Calu3 (cell line): Measurements from ENCODE around the gene SIL1. TPM values are rescaled to one million over a fixed set of nuclear protein-coding genes. Genes with fewer than 3 reads are reported as not detected.
"Not testable (repeated sequence)": the region's sequence is repeated elsewhere in the genome, so short reads cannot be mapped to it uniquely, and the experiment has no call there.

Source experiments
- BruUV-seq: library from RNA; stranded (reverse); fragments of 400-500 nt; replicated peaks from 2 replicates; lab custom pipeline; 2021; lab: Mats Ljungman, UMichigan
- CTCF ChIA-PET: fragments of 300-600 bp; sonication (Branson Sonifier 250); formaldehyde crosslinking; loops from one replicate; lab custom pipeline; 2022; ENCODE audit warnings: antibody characterized with exemption; lab: Charles Lee
- DNase-seq: peaks from one replicate; pipeline ENCODE4 v3.0.0; 2022
- H3K27ac Mint-ChIP-seq: one replicate; pipeline ENCODE4 v1.8.0; 2022; ENCODE audit warnings: mixed read lengths; ENCODE audit not compliant: unreplicated experiment
- H3K27me3 Mint-ChIP-seq: one replicate; pipeline ENCODE4 v1.8.0; 2022; ENCODE audit warnings: mixed read lengths; ENCODE audit not compliant: unreplicated experiment
- H3K36me3 Mint-ChIP-seq: one replicate; pipeline ENCODE4 v1.8.0; 2022; ENCODE audit warnings: mild to moderate bottlenecking, moderate library complexity, mixed read lengths; ENCODE audit not compliant: insufficient read depth, unreplicated experiment
- H3K4me1 Mint-ChIP-seq: one replicate; pipeline ENCODE4 v1.8.0; 2022; ENCODE audit warnings: mild to moderate bottlenecking, low read depth, mixed read lengths; ENCODE audit not compliant: unreplicated experiment
- H3K4me3 Mint-ChIP-seq: one replicate; pipeline ENCODE4 v1.8.0; 2022; ENCODE audit warnings: mild to moderate bottlenecking, low read depth, moderate library complexity, mixed read lengths; ENCODE audit not compliant: unreplicated experiment
- H3K9me3 Mint-ChIP-seq: one replicate; pipeline ENCODE4 v1.8.0; 2022; ENCODE audit warnings: low read depth, mixed read lengths; ENCODE audit not compliant: unreplicated experiment
- intact Hi-C: fragments of 100-400 bp; cut with micrococcal nuclease; formaldehyde crosslinking; loops from one replicate; pipeline ENCODE4 v1.10.0; 2022; ENCODE audit not compliant: unreplicated experiment
- total RNA-seq: library from RNA; stranded (reverse); gene quantifications from 2 replicates; pipeline ENCODE4 v1.2.3, GENCODE V29; 2022
- TF ChIP-seq, protein P1 (sequence below): fragments of 200-600 bp; IDR thresholded peaks from one replicate; pipeline ENCODE4 v1.8.0; 2022; ENCODE audit warnings: antibody characterized with exemption; ENCODE audit not compliant: unreplicated experiment

The SIL1 gene
- total RNA-seq, 1 experiment from 2014 or later: 45.8 TPM

DNA sequence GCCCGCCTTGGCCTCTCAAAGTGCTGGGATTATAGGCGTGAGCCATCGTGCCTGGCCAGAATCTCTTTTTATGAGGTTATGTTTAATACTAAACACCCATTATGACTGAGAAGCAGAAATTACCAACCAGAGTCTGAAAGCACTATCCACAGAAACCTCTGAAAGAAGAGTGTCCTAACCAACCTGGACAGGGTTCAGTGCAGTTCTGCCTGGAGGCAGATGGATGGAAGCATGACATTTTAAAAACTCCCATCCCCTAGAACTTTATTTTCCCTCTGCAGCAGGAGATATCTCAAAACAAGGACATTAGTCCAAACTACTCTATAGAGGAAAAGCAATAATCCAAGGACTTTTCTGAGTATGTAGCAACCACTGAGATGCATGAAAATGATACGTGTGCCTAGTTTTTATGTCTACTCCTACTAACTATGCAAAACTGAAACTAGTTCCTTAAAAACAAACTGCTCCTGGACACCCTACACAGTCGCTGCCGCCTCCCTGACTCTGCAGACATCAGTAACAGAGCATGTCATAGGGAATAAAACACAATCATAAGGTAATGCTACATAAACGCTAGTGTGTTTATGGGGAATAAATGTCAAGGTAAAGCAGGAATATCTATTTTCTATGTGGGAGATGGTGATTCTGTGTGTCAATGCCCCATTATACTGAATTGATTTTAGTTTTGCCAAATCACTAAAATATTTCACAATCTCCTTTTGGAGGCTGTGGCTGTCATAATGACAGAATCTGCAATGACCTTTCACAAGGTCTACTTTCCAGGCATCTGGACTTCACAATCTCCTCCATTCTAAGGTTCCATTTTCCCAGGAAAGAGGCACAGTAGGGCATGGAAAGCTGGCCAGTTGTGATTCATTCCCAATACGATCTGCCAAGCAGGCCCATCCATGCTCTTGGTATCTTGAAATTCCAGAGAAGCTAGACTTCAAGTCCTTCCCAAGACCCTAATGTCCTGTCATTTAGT lies 122.8 kb downstream of the SIL1 start:
- CTCF ChIA-PET: no interaction called here
- Mint-ChIP-seq H3K9me3 (no peaks in the 10 kb centered on the region), H3K27ac (no peak overlapping the region), H3K4me3 (no peak overlapping the region), H3K27me3 (no peaks in the 10 kb centered on the region), H3K4me1 (no peaks in the 10 kb centered on the region), H3K36me3 (no peaks in the 10 kb centered on the region)
- TF ChIP-seq, protein P1, sequence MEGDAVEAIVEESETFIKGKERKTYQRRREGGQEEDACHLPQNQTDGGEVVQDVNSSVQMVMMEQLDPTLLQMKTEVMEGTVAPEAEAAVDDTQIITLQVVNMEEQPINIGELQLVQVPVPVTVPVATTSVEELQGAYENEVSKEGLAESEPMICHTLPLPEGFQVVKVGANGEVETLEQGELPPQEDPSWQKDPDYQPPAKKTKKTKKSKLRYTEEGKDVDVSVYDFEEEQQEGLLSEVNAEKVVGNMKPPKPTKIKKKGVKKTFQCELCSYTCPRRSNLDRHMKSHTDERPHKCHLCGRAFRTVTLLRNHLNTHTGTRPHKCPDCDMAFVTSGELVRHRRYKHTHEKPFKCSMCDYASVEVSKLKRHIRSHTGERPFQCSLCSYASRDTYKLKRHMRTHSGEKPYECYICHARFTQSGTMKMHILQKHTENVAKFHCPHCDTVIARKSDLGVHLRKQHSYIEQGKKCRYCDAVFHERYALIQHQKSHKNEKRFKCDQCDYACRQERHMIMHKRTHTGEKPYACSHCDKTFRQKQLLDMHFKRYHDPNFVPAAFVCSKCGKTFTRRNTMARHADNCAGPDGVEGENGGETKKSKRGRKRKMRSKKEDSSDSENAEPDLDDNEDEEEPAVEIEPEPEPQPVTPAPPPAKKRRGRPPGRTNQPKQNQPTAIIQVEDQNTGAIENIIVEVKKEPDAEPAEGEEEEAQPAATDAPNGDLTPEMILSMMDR: no peak
- no peak for DNase-seq
- intact Hi-C loops: no loop called here
- BruUV-seq: no TSS peak

DNA sequence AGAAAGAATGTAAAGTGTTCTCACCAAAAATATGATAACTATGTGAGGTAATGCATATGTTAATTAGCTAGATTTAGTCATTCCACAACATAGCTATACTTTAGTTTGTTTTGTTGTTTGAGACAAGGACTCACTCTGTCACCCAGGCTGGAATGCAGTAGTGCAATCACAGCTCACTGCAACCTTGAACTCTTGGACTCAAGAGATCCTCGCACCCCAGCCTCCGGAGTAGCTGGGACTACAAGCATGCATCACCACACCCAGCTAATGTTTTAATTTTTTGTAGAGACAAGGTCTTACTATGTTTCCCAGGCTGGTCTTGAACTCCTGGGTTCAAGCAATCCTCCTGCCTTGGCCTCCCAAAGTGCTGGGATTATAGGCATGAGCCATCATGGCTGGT lies 124.2 kb downstream of the SIL1 start:
- intact Hi-C loops: not testable (repeated sequence)

DNA sequence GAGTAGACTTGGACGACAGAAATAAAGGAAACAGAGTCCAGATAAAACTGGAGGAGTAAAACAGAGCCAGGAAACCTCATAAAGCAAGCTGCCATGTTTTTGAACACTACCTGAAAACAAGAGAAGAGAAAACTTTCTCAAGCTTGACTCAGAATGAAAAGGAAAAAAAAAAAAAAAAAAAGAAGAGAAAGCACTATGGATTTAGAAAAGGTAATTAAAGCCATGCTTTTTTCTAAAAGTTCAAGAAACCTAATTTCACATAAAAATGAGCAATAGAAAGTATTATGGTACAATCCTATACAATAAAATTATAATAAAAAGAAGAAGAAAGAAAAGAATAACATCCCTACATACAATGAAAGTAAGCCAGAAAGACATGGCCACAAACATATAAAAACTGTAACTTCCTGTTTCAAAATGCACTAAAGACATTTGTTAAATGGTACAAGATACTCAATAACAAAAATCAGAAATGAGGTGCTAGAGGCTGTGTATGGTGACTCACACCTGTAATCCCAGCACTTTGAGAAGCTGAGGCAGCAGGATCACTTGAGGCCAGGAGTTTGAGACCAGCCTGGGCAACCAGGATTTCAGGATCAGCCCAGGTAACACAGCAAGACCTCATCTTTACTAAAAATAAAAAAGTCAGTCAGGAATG lies 129.5 kb downstream of the SIL1 start:
- TF ChIP-seq, protein P1: no peak
- H3K9me3 Mint-ChIP-seq: no peaks in the 10 kb centered on the region
- intact Hi-C loops: no loop called here
- no peak for DNase-seq
- H3K4me3 Mint-ChIP-seq: no peak overlapping the region
- CTCF ChIA-PET: no interaction called here
- H3K27me3 Mint-ChIP-seq: no peaks in the 10 kb centered on the region
- H3K4me1 Mint-ChIP-seq: peaks cover 32% of the 10 kb centered on the region
- no peak overlapping the region for H3K27ac Mint-ChIP-seq
- no TSS peak for BruUV-seq
- peaks cover 5% of the 10 kb centered on the region for H3K36me3 Mint-ChIP-seq

More for the DNA sequence above, 124.2 kb downstream of the SIL1 start:
- BruUV-seq, H3K4me1 Mint-ChIP-seq, H3K27ac Mint-ChIP-seq, H3K9me3 Mint-ChIP-seq, H3K27me3 Mint-ChIP-seq, DNase-seq, H3K4me3 Mint-ChIP-seq, H3K36me3 Mint-ChIP-seq: not testable (repeated sequence)
- CTCF ChIA-PET: interaction anchor here (0.7 to 1.0 kb wide), 2 partner anchors 9 to 270 kb away, joined by 3 read pairs; no protein-coding TSS in a partner anchor

DNA sequence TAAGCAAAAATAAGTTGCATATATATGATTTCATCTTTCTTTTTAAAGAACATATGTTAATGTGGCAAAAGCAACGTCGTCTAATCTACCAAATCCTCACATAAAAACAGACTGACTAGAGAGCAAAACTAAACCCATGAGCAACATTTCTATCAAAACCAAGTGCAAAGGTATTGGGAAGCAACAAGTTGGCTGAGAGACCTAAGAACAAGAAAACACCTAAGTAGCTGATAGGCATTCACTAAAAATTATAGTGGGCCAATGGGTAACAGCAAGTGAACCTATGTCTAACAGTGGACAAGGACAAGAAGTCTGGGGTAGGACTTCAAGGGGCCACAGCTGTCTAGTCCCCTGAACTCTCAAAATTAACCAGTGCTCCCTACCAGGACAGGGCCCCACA lies 130.1 kb downstream of the SIL1 start:
- Mint-ChIP-seq H3K27ac (no peak overlapping the region), H3K4me3 (no peak overlapping the region), H3K27me3 (no peaks in the 10 kb centered on the region), H3K4me1 (peaks cover 33% of the 10 kb centered on the region), H3K9me3 (no peaks in the 10 kb centered on the region), H3K36me3 (peaks cover 5% of the 10 kb centered on the region)
- no TSS peak for BruUV-seq
- TF ChIP-seq, protein P1: no peak
- no peak for DNase-seq
- intact Hi-C loops: no loop called here
- CTCF ChIA-PET: no interaction called here
